ENCODE results near the gene LY86. TPM values are rescaled to one million over a fixed set of nuclear protein-coding genes. Genes with fewer than 3 reads are reported as not detected.
"Not testable (repeated sequence)": the region's sequence is repeated elsewhere in the genome, so short reads cannot be mapped to it uniquely, and the experiment has no call there.

Gene LY86
- total and polyA plus RNA-seq, 4 donors: 5.2 to 12.4 (median 9.6) TPM

DNA sequence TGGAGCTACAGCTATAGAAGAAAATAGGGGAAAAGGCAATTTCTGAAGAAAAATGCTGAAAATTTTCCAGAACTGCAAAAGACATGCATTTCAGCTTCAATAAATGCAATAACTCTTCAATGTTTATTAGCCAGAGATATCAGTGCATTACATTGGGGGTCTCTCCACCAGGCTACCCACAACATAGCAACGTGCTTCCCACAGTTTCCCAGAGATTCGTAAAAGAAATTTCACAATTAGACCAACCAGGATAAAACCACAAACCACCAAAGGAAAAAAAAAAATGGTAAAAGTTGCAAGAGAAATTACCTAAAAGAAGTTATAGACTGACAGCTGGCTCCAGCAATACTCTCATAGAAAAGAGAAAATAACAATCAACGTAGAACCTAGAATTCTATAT lies 16.0 kb downstream of the LY86 start:
- WGBS, 2 donors: 31 to 62% methylated on average over 3 of the region's 3 CpGs
- ATAC-seq (ENCODE audit: insufficient read depth, low FRiP score): no peak
- Histone ChIP-seq H3K4me1 (ENCODE audit: control insufficient read depth in 5 of 5, insufficient read depth in 5 of 5, low read length in 5 of 5) (peaks cover 0 to 3% (median 0%) of the 10 kb centered on the region in 5 donors), H3K9ac (ENCODE audit: insufficient read depth in 1 of 2, low read length in 2 of 2) (no peak overlapping the region), H3K4me3 (no peak overlapping the region), H3K9me3 (ENCODE audit: control insufficient read depth in 4 of 4, insufficient read depth in 3 of 4, low read length in 3 of 4) (no peaks in the 10 kb centered on the region), H3K36me3 (ENCODE audit: control insufficient read depth in 4 of 4, insufficient read depth in 4 of 4, low read length in 4 of 4) (no peaks in the 10 kb centered on the region), H3K27me3 (ENCODE audit: control insufficient read depth in 3 of 3, insufficient read depth in 3 of 3, low read length in 2 of 3) (no peaks in the 10 kb centered on the region), H3K27ac (ENCODE audit: low read depth in 1 of 2, low read length in 1 of 2) (no peak overlapping the region)
- TF ChIP-seq, protein P1, sequence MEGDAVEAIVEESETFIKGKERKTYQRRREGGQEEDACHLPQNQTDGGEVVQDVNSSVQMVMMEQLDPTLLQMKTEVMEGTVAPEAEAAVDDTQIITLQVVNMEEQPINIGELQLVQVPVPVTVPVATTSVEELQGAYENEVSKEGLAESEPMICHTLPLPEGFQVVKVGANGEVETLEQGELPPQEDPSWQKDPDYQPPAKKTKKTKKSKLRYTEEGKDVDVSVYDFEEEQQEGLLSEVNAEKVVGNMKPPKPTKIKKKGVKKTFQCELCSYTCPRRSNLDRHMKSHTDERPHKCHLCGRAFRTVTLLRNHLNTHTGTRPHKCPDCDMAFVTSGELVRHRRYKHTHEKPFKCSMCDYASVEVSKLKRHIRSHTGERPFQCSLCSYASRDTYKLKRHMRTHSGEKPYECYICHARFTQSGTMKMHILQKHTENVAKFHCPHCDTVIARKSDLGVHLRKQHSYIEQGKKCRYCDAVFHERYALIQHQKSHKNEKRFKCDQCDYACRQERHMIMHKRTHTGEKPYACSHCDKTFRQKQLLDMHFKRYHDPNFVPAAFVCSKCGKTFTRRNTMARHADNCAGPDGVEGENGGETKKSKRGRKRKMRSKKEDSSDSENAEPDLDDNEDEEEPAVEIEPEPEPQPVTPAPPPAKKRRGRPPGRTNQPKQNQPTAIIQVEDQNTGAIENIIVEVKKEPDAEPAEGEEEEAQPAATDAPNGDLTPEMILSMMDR (IDR thresholded peaks at IDR 0.05; ENCODE audit: control extremely low read depth, extremely low read depth): no peak
- no peak for DNase-seq

DNA sequence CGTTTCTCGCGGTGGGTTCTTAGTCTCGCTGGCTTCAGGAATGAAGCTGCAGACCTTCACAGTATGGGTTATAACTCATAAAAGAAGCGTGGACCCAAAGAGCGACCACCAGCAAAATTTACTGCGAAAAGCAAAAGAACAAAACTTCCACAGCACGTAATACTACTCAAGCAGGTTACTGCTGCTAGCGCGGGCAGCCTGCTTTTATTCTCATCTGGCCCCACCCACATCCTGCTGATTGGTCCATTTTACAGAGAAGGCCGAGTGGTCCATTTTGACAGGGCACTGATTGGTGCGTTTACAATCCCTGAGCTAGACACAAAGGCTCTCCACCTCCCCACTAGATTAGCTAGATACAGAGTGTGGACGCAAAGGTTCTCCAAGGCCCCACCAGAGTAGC lies 17.4 kb downstream of the LY86 start:
- TF ChIP-seq, protein P1 (IDR thresholded peaks at IDR 0.05; ENCODE audit: control extremely low read depth, extremely low read depth): no peak
- Histone ChIP-seq H3K9ac (ENCODE audit: insufficient read depth in 1 of 2, low read length in 2 of 2) (no peak overlapping the region), H3K4me1 (ENCODE audit: control insufficient read depth in 5 of 5, insufficient read depth in 5 of 5, low read length in 5 of 5) (peaks cover 0 to 2% (median 0%) of the 10 kb centered on the region in 5 donors), H3K36me3 (ENCODE audit: control insufficient read depth in 4 of 4, insufficient read depth in 4 of 4, low read length in 4 of 4) (no peaks in the 10 kb centered on the region), H3K4me3 (no peak overlapping the region), H3K27ac (ENCODE audit: low read depth in 1 of 2, low read length in 1 of 2) (no peak overlapping the region), H3K27me3 (ENCODE audit: control insufficient read depth in 3 of 3, insufficient read depth in 3 of 3, low read length in 2 of 3) (no peaks in the 10 kb centered on the region), H3K9me3 (ENCODE audit: control insufficient read depth in 4 of 4, insufficient read depth in 3 of 4, low read length in 3 of 4) (no peaks in the 10 kb centered on the region)
- ATAC-seq (ENCODE audit: insufficient read depth, low FRiP score) (no peak), DNase-seq (no peak)
- WGBS, 2 donors: 87 to 89% methylated on average over 13 of the region's 13 CpGs

DNA sequence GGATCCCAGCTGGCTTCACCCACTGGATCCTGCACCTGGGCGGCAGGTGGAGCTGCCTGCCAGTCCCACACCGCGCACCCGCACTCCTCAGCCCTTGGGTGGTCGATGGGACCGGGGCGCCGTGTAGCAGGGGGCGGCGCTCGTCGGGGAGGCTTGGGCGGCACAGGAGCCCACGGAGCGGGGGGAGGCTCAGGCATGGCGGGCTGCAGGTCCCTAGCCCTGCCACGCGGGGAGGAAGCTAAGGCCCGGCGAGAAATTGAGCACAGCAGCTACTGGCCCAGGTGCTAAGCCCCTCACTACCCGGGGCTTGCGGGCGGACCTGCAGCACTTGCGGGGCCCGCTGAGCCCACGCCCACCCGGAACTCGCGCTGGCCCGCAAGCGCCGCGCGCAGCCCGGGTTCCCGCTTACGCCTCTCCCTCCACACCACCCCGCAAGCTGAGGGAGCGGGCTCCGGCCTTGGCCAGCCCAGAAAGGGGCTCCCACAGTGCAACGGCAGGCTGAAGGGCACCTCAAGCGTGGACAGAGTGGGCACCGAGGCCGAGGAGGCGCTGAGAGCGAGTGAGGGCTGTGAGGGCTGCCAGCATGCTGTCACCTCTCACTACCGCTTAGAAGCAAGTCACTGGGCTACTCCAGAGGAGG lies 18.0 kb downstream of the LY86 start:
- not testable (repeated sequence) for H3K27me3 ChIP-seq (ENCODE audit: control insufficient read depth in 3 of 3, insufficient read depth in 3 of 3, low read length in 2 of 3); H3K4me1 ChIP-seq (ENCODE audit: control insufficient read depth in 5 of 5, insufficient read depth in 5 of 5, low read length in 5 of 5); H3K4me3 ChIP-seq; H3K9ac ChIP-seq (ENCODE audit: insufficient read depth in 1 of 2, low read length in 2 of 2); DNase-seq; H3K9me3 ChIP-seq (ENCODE audit: control insufficient read depth in 4 of 4, insufficient read depth in 3 of 4, low read length in 3 of 4); ATAC-seq (ENCODE audit: insufficient read depth, low FRiP score); H3K36me3 ChIP-seq (ENCODE audit: control insufficient read depth in 4 of 4, insufficient read depth in 4 of 4, low read length in 4 of 4); H3K27ac ChIP-seq (ENCODE audit: low read depth in 1 of 2, low read length in 1 of 2)
- 96% methylated on average over 47 of the region's 47 CpGs for WGBS, 2 donors

DNA sequence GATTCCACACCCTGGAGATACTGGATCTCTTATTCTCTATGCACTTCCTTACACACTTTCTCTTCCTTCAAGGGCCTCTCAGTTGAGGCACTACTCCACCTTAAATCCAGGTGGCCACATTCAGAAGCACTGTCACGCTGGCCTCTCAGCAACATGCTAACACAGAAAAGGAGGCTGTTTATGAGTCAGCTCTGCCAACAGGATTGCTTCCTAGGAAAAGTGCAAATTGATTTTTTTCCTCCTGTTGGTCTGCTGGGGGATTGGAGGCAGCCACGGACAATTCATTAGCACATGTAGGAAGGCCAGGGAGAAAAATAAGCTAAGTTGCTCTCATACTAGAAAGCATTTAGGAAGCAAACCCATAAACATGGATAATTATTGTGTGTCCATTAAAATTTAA lies 20.9 kb downstream of the LY86 start:
- ATAC-seq (ENCODE audit: insufficient read depth, low FRiP score) (no peak), DNase-seq (no peak)
- peaks cover 0 to 2% (median 0%) of the 10 kb centered on the region in 5 donors for H3K4me1 ChIP-seq (ENCODE audit: control insufficient read depth in 5 of 5, insufficient read depth in 5 of 5, low read length in 5 of 5)
- TF ChIP-seq, protein P1 (IDR thresholded peaks at IDR 0.05; ENCODE audit: control extremely low read depth, extremely low read depth): no peak
- H3K27ac ChIP-seq (ENCODE audit: low read depth in 1 of 2, low read length in 1 of 2): no peak overlapping the region
- H3K9me3 ChIP-seq (ENCODE audit: control insufficient read depth in 4 of 4, insufficient read depth in 3 of 4, low read length in 3 of 4): no peaks in the 10 kb centered on the region
- H3K27me3 ChIP-seq (ENCODE audit: control insufficient read depth in 3 of 3, insufficient read depth in 3 of 3, low read length in 2 of 3): no peaks in the 10 kb centered on the region
- H3K9ac ChIP-seq (ENCODE audit: insufficient read depth in 1 of 2, low read length in 2 of 2): no peak overlapping the region
- 76% methylated on average over 2 of the region's 2 CpGs for WGBS, 2 donors
- no peak overlapping the region for H3K4me3 ChIP-seq
- no peaks in the 10 kb centered on the region for H3K36me3 ChIP-seq (ENCODE audit: control insufficient read depth in 4 of 4, insufficient read depth in 4 of 4, low read length in 4 of 4)

All from lung (tissue), 12 donors.